Endothelial cell of umbilical vein (primary cell): ENCODE measurements around the gene EFNA5. TPM values are rescaled to one million over a fixed set of nuclear protein-coding genes. Genes with fewer than 3 reads are reported as not detected.

Source experiments
- BruUV-seq: library from RNA; stranded (reverse); fragments of 400-500 nt; replicated peaks from 2 replicates; lab custom pipeline; 2021; lab: Mats Ljungman, UMichigan
- CTCF ChIA-PET: fragments of 300-600, 350-600 bp; sonication (Branson Sonifier 250); formaldehyde crosslinking; loops from one replicate; lab custom pipeline; 2021; ENCODE audit warnings: antibody characterized with exemption, inconsistent platforms; lab: Charles Lee
- POLR2A ChIA-PET: fragments of 300-600, 350-600 bp; sonication (Branson Sonifier 250); formaldehyde crosslinking; loops from one replicate; lab custom pipeline; 2021; ENCODE audit warnings: antibody characterized with exemption, inconsistent platforms; lab: Charles Lee
- DNase-seq: peaks from one replicate; pipeline ENCODE4 v3.0.0-alpha.2; 2011; ENCODE audit warnings: low read depth, low spot score
- FAIRE-seq: peaks from 2 replicates; lab custom pipeline; 2011; peaks lifted over from hg19 to GRCh38; lab: Jason Lieb, UNC
- H2AFZ ChIP-seq: 2 replicates; pipeline ENCODE4 v1.6.0; 2012; ENCODE audit warnings: low read depth, low read length, control low read depth, inconsistent platforms
- H3K27ac ChIP-seq: 2 replicates; pipeline ENCODE4 v1.5.1; 2011; ENCODE audit warnings: low read depth, mild to moderate bottlenecking, control low read depth, low read length, moderate library complexity; ENCODE audit not compliant: insufficient read depth
- H3K27me3 ChIP-seq, 2 experiments: 2 replicates each; pipeline versions ENCODE4 v1.6.0 to v1.6.1; 2011; ENCODE audit warnings: low read length in 2 of 2, mixed read lengths in 1 of 2; ENCODE audit not compliant: control insufficient read depth in 2 of 2, insufficient read depth in 2 of 2
- H3K36me3 ChIP-seq, 2 experiments: 2 replicates in 1 of 2; 3 replicates in 1 of 2; pipeline ENCODE4 v1.5.1; 2011; ENCODE audit warnings: low read length in 2 of 2, mild to moderate bottlenecking in 1 of 2, moderate library complexity in 1 of 2; ENCODE audit not compliant: control insufficient read depth in 2 of 2, insufficient read depth in 2 of 2; ENCODE audit errors: extremely low read depth in 1 of 2
- H3K4me1 ChIP-seq: 3 replicates; pipeline ENCODE4 v1.5.1; 2011; ENCODE audit warnings: mild to moderate bottlenecking, low read length; ENCODE audit not compliant: control insufficient read depth, insufficient read depth; ENCODE audit errors: extremely low read depth
- H3K4me2 ChIP-seq: 2 replicates; pipeline ENCODE4 v1.6.1; 2011; ENCODE audit warnings: low read length, control low read depth, mixed read lengths; ENCODE audit not compliant: insufficient read depth
- H3K4me3 ChIP-seq, 3 experiments: fragments of 200-600 bp in 1 of 3; sonication (generic), shearing (Covaris generic) in 1 of 3; replicated peaks in 1 of 3; 2 replicates each; pipeline ENCODE4 v1.5.1; 2011 to 2016; ENCODE audit warnings: control low read depth in 3 of 3, low read length in 3 of 3, mild to moderate bottlenecking in 2 of 3, inconsistent platforms in 1 of 3, low read depth in 1 of 3, moderate library complexity in 1 of 3; ENCODE audit not compliant: insufficient read depth in 1 of 3
- H3K79me2 ChIP-seq: 2 replicates; pipeline ENCODE4 v1.6.0; 2012; ENCODE audit warnings: low read length, inconsistent platforms; ENCODE audit not compliant: control insufficient read depth, insufficient read depth
- H3K9ac ChIP-seq: replicated peaks from 2 replicates; pipeline ENCODE3; 2011; ENCODE audit warnings: low read length, control low read depth; ENCODE audit not compliant: insufficient read depth; ENCODE audit errors: extremely low read depth
- H3K9me1 ChIP-seq: replicated peaks from 3 replicates; pipeline ENCODE4 v1.6.0; 2011; ENCODE audit warnings: mild to moderate bottlenecking, low read length; ENCODE audit not compliant: control insufficient read depth, insufficient read depth; ENCODE audit errors: extremely low read depth
- H3K9me3 ChIP-seq: replicated peaks from 2 replicates; pipeline ENCODE4 v1.5.1; 2012; ENCODE audit warnings: low read length, inconsistent platforms; ENCODE audit not compliant: control insufficient read depth, insufficient read depth
- H4K20me1 ChIP-seq: replicated peaks from 2 replicates; pipeline ENCODE3; 2011; ENCODE audit warnings: mild to moderate bottlenecking, low read length; ENCODE audit not compliant: control insufficient read depth, insufficient read depth; ENCODE audit errors: extremely low read depth
- CTCF ChIP-seq, 2 donors: IDR thresholded peaks; 1 replicate in 1 of 2; 2 replicates in 1 of 2; pipeline ENCODE4 v1.5.1; 2011; ENCODE audit warnings: low read length in 2 of 2, mild to moderate bottlenecking in 2 of 2, moderate library complexity in 2 of 2, control low read depth in 1 of 2, inconsistent platforms in 1 of 2, low read depth in 1 of 2; ENCODE audit not compliant: insufficient read depth in 1 of 2; ENCODE audit errors: extremely low read depth in 1 of 2
- EZH2 ChIP-seq: IDR thresholded peaks from 2 replicates; pipeline ENCODE4 v1.6.1; 2012; ENCODE audit warnings: borderline replicate concordance, low read depth, mild to moderate bottlenecking, moderate library complexity, low read length, inconsistent platforms; ENCODE audit not compliant: severe bottlenecking
- FOS ChIP-seq: IDR thresholded peaks from 2 replicates; pipeline ENCODE4 v1.6.1; 2011; ENCODE audit warnings: mild to moderate bottlenecking, low read length, moderate library complexity, borderline replicate concordance; ENCODE audit not compliant: insufficient read depth
- GATA2 ChIP-seq: IDR thresholded peaks from 2 replicates; pipeline ENCODE4 v1.7.0; 2011; ENCODE audit warnings: low read depth, mild to moderate bottlenecking, moderate library complexity, mixed read lengths, low read length; ENCODE audit not compliant: insufficient read length, insufficient read depth
- JUN ChIP-seq: IDR thresholded peaks from 2 replicates; pipeline ENCODE4 v1.6.1; 2011; ENCODE audit warnings: borderline replicate concordance, low read depth; ENCODE audit not compliant: insufficient read length, insufficient read depth
- MAX ChIP-seq: IDR thresholded peaks from 2 replicates; pipeline ENCODE4 v1.6.1; 2011; ENCODE audit not compliant: insufficient read depth, insufficient read length
- MYC ChIP-seq: IDR thresholded peaks from one replicate; pipeline ENCODE4 v1.6.1; 2011; ENCODE audit warnings: mild to moderate bottlenecking, low read depth, low read length
- POLR2A ChIP-seq: IDR thresholded peaks from 2 replicates; pipeline ENCODE4 v1.6.1; 2012; ENCODE audit warnings: low read depth, mild to moderate bottlenecking, control low read depth, low read length
- POLR2AphosphoS5 ChIP-seq: IDR thresholded peaks from 2 replicates; pipeline ENCODE4 v1.6.1; 2012; ENCODE audit warnings: low read depth, mild to moderate bottlenecking, control low read depth, low read length, moderate library complexity; ENCODE audit not compliant: insufficient read depth
- dilution Hi-C: fragments of 300-500 bp; cut with MboI; formaldehyde crosslinking; loops from one replicate; pipeline ENCODE4 v1.15.0; 2019; ENCODE audit warnings: low sequenced_read_pairs; ENCODE audit not compliant: extremely low pct_ligation_motif_present
- intact Hi-C: fragments of 100-400 bp; cut with micrococcal nuclease; formaldehyde crosslinking; loops from one replicate; pipeline ENCODE4 v1.10.0; 2022
- polyA plus RNA-seq, 4 experiments: library from polyadenylated mRNA; depleted of rRNA in 3 of 4; stranded (reverse) in 3 of 4; unstranded in 1 of 4; fragments of >200 nt; gene quantifications; 2 replicates each; pipeline versions ENCODE4 v1.2.1 to v1.2.3, GENCODE V29; 2011 to 2012; ENCODE audit warnings: missing spikeins in 1 of 4
- total RNA-seq: library from RNA; stranded (reverse); gene quantifications from 2 replicates; pipeline ENCODE4 v1.2.3, GENCODE V29; 2021

The EFNA5 gene
- total and polyA plus RNA-seq, 2 donors (not counting 3 experiments of a cell fraction or from before 2014, with no cell fraction given) = 13.6 to 22.1 TPM

GRCh38 chr5:107682533-107682932, 11.8 kb upstream of the EFNA5 start:
- H3K4me1 ChIP-seq = no peaks in the 10 kb centered on the region
- DNase-seq (no peak), FAIRE-seq (no peak)
- dilution Hi-C loops = no loop called here
- no peak overlapping the region for H3K27ac ChIP-seq
- no peak overlapping the region for H3K4me3 ChIP-seq
- H4K20me1 ChIP-seq = no peaks in the 10 kb centered on the region
- no peaks in the 10 kb centered on the region for H3K36me3 ChIP-seq
- H3K9ac ChIP-seq = no peak overlapping the region
- H3K9me3 ChIP-seq = no peaks in the 10 kb centered on the region
- H3K79me2 ChIP-seq = no peaks in the 10 kb centered on the region
- BruUV-seq = no TSS peak
- intact Hi-C loops = no loop called here
- no peaks in the 10 kb centered on the region for H3K27me3 ChIP-seq
- no peak for TF ChIP-seq FOS
- H3K9me1 ChIP-seq = no peaks in the 10 kb centered on the region
- no peak overlapping the region for H3K4me2 ChIP-seq
- no peak overlapping the region for H2AFZ ChIP-seq
- ChIA-PET POLR2A (no interaction called here), CTCF (no interaction called here)

GRCh38 chr5:107680799-107681198, 10.1 kb upstream of the EFNA5 start:
- Histone ChIP-seq H3K36me3 (no peaks in the 10 kb centered on the region), H3K79me2 (no peaks in the 10 kb centered on the region), H3K4me3 (no peak overlapping the region), H3K9me3 (no peaks in the 10 kb centered on the region), H3K27me3 (no peaks in the 10 kb centered on the region), H4K20me1 (no peaks in the 10 kb centered on the region), H3K4me1 (no peaks in the 10 kb centered on the region), H3K9ac (no peak overlapping the region), H3K27ac (no peak overlapping the region), H3K9me1 (no peaks in the 10 kb centered on the region), H2AFZ (no peak overlapping the region), H3K4me2 (no peak overlapping the region)
- BruUV-seq = no TSS peak
- dilution Hi-C loops = no loop called here
- DNase-seq = no peak
- TF ChIP-seq FOS (no peak), EZH2 (no peak), POLR2AphosphoS5 (no peak), MAX (no peak), POLR2A (no peak), MYC (no peak), JUN (no peak), CTCF (IDR thresholded peaks at IDR 0.05; ENCODE audit: extremely low read depth in 1 of 2, insufficient read depth in 1 of 2, low read depth in 1 of 2, low read length in 2 of 2) (no peak), GATA2 (no peak)
- intact Hi-C loops = no loop called here
- FAIRE-seq = peak; percentile 18
- POLR2A ChIA-PET = no interaction called here
- CTCF ChIA-PET = interaction anchor here (1.0 to 1.5 kb wide), 2 partner anchors 8 to 413 kb away, joined by 3 read pairs; no protein-coding TSS in a partner anchor
